Liver (tissue), 3 donors: ENCODE measurements around the gene ARMH1.

Experiments
- HNF4A ChIP-seq, 2 donors: conservative IDR thresholded peaks; 2 replicates each; pipeline ENCODE4 v1.6.1; 2016; ENCODE audit warnings: antibody characterized with exemption in 2 of 2, mild to moderate bottlenecking in 2 of 2
- YY1 ChIP-seq: IDR thresholded peaks from 2 replicates; pipeline ENCODE4 v1.6.1; 2016; ENCODE audit warnings: antibody characterized with exemption, mild to moderate bottlenecking
- TF ChIP-seq, protein P1 (sequence below): IDR thresholded peaks from 2 replicates; pipeline ENCODE4 v1.6.1; 2016; ENCODE audit warnings: antibody characterized with exemption
- TF ChIP-seq, protein P2 (sequence below): fragments of 150-350 bp; IDR thresholded peaks from 2 replicates; pipeline ENCODE4 v1.5.1; 2017; ENCODE audit warnings: improper control_type of control experiment, low read depth, low read length; ENCODE audit not compliant: missing input control
- TF ChIP-seq, protein P3 (sequence below): IDR thresholded peaks from 2 replicates; pipeline ENCODE4 v1.6.1; 2016; ENCODE audit warnings: antibody characterized with exemption
- TF ChIP-seq, protein P4 (sequence below): IDR thresholded peaks from 2 replicates; pipeline ENCODE4 v1.6.1; 2016; ENCODE audit warnings: antibody characterized with exemption, mild to moderate bottlenecking
- donor health status: healthy.
- donor health status: healthy.

DNA sequence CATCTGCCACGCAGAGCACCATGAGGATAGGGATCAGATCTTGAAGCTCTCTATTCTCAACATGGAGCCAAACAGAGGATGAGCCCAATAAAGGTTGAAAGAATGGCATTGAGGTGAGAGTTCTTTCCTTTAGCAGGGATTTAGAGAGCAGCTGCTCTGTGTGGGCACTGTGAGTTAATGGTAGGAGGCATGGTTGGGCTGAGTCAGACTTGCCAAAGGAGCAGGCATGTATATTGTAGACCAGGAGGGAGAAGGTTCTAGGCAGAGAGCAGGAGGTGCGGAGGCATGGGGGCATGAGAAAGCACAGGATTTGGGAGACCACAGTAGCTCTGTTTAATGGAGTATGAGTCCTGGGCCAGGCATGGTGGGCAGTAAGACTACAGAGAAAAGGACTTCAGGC lies 32.3 kb upstream of the ARMH1 start:
- TF ChIP-seq, protein P1, sequence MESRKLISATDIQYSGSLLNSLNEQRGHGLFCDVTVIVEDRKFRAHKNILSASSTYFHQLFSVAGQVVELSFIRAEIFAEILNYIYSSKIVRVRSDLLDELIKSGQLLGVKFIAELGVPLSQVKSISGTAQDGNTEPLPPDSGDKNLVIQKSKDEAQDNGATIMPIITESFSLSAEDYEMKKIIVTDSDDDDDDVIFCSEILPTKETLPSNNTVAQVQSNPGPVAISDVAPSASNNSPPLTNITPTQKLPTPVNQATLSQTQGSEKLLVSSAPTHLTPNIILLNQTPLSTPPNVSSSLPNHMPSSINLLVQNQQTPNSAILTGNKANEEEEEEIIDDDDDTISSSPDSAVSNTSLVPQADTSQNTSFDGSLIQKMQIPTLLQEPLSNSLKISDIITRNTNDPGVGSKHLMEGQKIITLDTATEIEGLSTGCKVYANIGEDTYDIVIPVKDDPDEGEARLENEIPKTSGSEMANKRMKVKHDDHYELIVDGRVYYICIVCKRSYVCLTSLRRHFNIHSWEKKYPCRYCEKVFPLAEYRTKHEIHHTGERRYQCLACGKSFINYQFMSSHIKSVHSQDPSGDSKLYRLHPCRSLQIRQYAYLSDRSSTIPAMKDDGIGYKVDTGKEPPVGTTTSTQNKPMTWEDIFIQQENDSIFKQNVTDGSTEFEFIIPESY = no peak
- TF ChIP-seq HNF4A (conservative IDR thresholded peaks at IDR 0.05) (no peak), YY1 (no peak)
- TF ChIP-seq, protein P2, sequence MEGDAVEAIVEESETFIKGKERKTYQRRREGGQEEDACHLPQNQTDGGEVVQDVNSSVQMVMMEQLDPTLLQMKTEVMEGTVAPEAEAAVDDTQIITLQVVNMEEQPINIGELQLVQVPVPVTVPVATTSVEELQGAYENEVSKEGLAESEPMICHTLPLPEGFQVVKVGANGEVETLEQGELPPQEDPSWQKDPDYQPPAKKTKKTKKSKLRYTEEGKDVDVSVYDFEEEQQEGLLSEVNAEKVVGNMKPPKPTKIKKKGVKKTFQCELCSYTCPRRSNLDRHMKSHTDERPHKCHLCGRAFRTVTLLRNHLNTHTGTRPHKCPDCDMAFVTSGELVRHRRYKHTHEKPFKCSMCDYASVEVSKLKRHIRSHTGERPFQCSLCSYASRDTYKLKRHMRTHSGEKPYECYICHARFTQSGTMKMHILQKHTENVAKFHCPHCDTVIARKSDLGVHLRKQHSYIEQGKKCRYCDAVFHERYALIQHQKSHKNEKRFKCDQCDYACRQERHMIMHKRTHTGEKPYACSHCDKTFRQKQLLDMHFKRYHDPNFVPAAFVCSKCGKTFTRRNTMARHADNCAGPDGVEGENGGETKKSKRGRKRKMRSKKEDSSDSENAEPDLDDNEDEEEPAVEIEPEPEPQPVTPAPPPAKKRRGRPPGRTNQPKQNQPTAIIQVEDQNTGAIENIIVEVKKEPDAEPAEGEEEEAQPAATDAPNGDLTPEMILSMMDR = no peak
- TF ChIP-seq, protein P3, sequence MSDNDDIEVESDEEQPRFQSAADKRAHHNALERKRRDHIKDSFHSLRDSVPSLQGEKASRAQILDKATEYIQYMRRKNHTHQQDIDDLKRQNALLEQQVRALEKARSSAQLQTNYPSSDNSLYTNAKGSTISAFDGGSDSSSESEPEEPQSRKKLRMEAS = no peak
- TF ChIP-seq, protein P4, sequence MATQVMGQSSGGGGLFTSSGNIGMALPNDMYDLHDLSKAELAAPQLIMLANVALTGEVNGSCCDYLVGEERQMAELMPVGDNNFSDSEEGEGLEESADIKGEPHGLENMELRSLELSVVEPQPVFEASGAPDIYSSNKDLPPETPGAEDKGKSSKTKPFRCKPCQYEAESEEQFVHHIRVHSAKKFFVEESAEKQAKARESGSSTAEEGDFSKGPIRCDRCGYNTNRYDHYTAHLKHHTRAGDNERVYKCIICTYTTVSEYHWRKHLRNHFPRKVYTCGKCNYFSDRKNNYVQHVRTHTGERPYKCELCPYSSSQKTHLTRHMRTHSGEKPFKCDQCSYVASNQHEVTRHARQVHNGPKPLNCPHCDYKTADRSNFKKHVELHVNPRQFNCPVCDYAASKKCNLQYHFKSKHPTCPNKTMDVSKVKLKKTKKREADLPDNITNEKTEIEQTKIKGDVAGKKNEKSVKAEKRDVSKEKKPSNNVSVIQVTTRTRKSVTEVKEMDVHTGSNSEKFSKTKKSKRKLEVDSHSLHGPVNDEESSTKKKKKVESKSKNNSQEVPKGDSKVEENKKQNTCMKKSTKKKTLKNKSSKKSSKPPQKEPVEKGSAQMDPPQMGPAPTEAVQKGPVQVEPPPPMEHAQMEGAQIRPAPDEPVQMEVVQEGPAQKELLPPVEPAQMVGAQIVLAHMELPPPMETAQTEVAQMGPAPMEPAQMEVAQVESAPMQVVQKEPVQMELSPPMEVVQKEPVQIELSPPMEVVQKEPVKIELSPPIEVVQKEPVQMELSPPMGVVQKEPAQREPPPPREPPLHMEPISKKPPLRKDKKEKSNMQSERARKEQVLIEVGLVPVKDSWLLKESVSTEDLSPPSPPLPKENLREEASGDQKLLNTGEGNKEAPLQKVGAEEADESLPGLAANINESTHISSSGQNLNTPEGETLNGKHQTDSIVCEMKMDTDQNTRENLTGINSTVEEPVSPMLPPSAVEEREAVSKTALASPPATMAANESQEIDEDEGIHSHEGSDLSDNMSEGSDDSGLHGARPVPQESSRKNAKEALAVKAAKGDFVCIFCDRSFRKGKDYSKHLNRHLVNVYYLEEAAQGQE = no peak
